ENCODE results near the gene DTX1.

DTX1 gene

GRCh38 chr12:113097716-113098440 is 41.3 kb downstream of the DTX1 start:
- H3K36me3 ChIP-seq (ENCODE audit: insufficient read depth, low read length) = no peaks in the 10 kb centered on the region
- TF ChIP-seq EZH2 (IDR thresholded peaks at IDR 0.05) (no peak), FOXP2 (optimal IDR thresholded peaks at IDR 0.05; ENCODE audit: control extremely low read depth, extremely low read length, insufficient read depth) (no peak), POLR2AphosphoS5 (IDR thresholded peaks at IDR 0.05; ENCODE audit: borderline replicate concordance, low read depth, low read length) (no peak)
- H3K9me3 ChIP-seq (ENCODE audit: low read depth, low read length) = no peaks in the 10 kb centered on the region
- H3K9ac ChIP-seq (ENCODE audit: insufficient read length) = no peak overlapping the region
- H3K4me3 ChIP-seq = no peak overlapping the region
- DNase-seq (ENCODE audit: low read depth, low spot score) = no peak
- no peak overlapping the region for H3K27ac ChIP-seq

- Histone ChIP-seq H3K36me3 (ENCODE audit: insufficient read depth, low read length) (no peaks in the 10 kb centered on the region), H3K9me3 (ENCODE audit: low read depth, low read length) (no peaks in the 10 kb centered on the region), H3K4me3 (no peak overlapping the region), H3K9ac (ENCODE audit: insufficient read length) (no peak overlapping the region), H3K27ac (peak overlapping the region; percentile 28; the same call in 1 of the 2 replicates)
- TF ChIP-seq EZH2 (IDR thresholded peaks at IDR 0.05) (no peak), POLR2AphosphoS5 (IDR thresholded peaks at IDR 0.05; ENCODE audit: borderline replicate concordance, low read depth, low read length) (peak; percentile 32; the same call in 1 of the 2 replicates), FOXP2 (optimal IDR thresholded peaks at IDR 0.05; ENCODE audit: control extremely low read depth, extremely low read length, insufficient read depth) (peak; percentile 16)
- peak; percentile 44 for DNase-seq (ENCODE audit: low read depth, low spot score)
Measured at GRCh38 chr12:113098441-113099028, 42.0 kb downstream of the DTX1 start.

- TF ChIP-seq FOXP2 (optimal IDR thresholded peaks at IDR 0.05; ENCODE audit: control extremely low read depth, extremely low read length, insufficient read depth) = no peak
- no peak for TF ChIP-seq EZH2 (IDR thresholded peaks at IDR 0.05)
- TF ChIP-seq POLR2AphosphoS5 (IDR thresholded peaks at IDR 0.05; ENCODE audit: borderline replicate concordance, low read depth, low read length) = no peak
- no peak for DNase-seq (ENCODE audit: low read depth, low spot score)
- H3K4me3 ChIP-seq = no peak overlapping the region
- no peak overlapping the region for H3K27ac ChIP-seq
- no peaks in the 10 kb centered on the region for H3K9me3 ChIP-seq (ENCODE audit: low read depth, low read length)
- H3K36me3 ChIP-seq (ENCODE audit: insufficient read depth, low read length) = no peaks in the 10 kb centered on the region
- no peak overlapping the region for H3K9ac ChIP-seq (ENCODE audit: insufficient read length)
Measured at GRCh38 chr12:113099364-113099763, 42.8 kb downstream of the DTX1 start.

- H3K36me3 ChIP-seq (ENCODE audit: insufficient read depth, low read length) = no peaks in the 10 kb centered on the region
Measured at GRCh38 chr12:113099764-113100163, 43.2 kb downstream of the DTX1 start.

GRCh38 chr12:113101751-113102150 is 45.2 kb downstream of the DTX1 start:
- Histone ChIP-seq H3K9ac (ENCODE audit: insufficient read length) (no peak overlapping the region), H3K36me3 (ENCODE audit: insufficient read depth, low read length) (no peaks in the 10 kb centered on the region), H3K4me3 (no peak overlapping the region), H3K9me3 (ENCODE audit: low read depth, low read length) (no peaks in the 10 kb centered on the region), H3K27ac (no peak overlapping the region)
- TF ChIP-seq FOXP2 (optimal IDR thresholded peaks at IDR 0.05; ENCODE audit: control extremely low read depth, extremely low read length, insufficient read depth) (no peak), EZH2 (IDR thresholded peaks at IDR 0.05) (no peak), POLR2AphosphoS5 (IDR thresholded peaks at IDR 0.05; ENCODE audit: borderline replicate concordance, low read depth, low read length) (no peak)
- no peak for DNase-seq (ENCODE audit: low read depth, low spot score)

More at GRCh38 chr12:113099764-113100163, 43.2 kb downstream of the DTX1 start:
- Histone ChIP-seq H3K9ac (ENCODE audit: insufficient read length) (no peak overlapping the region), H3K9me3 (ENCODE audit: low read depth, low read length) (no peaks in the 10 kb centered on the region), H3K27ac (no peak overlapping the region), H3K4me3 (no peak overlapping the region)
- TF ChIP-seq EZH2 (IDR thresholded peaks at IDR 0.05) = no peak
- TF ChIP-seq POLR2AphosphoS5 (IDR thresholded peaks at IDR 0.05; ENCODE audit: borderline replicate concordance, low read depth, low read length) = no peak
- no peak for TF ChIP-seq FOXP2 (optimal IDR thresholded peaks at IDR 0.05; ENCODE audit: control extremely low read depth, extremely low read length, insufficient read depth)
- DNase-seq (ENCODE audit: low read depth, low spot score) = no peak

GRCh38 chr12:113102811-113103210 is 46.3 kb downstream of the DTX1 start:
- Histone ChIP-seq H3K9me3 (ENCODE audit: low read depth, low read length) (no peaks in the 10 kb centered on the region), H3K4me3 (no peak overlapping the region), H3K9ac (ENCODE audit: insufficient read length) (no peak overlapping the region), H3K27ac (no peak overlapping the region), H3K36me3 (ENCODE audit: insufficient read depth, low read length) (no peaks in the 10 kb centered on the region)
- no peak for DNase-seq (ENCODE audit: low read depth, low spot score)
- no peak for TF ChIP-seq FOXP2 (optimal IDR thresholded peaks at IDR 0.05; ENCODE audit: control extremely low read depth, extremely low read length, insufficient read depth)
- TF ChIP-seq EZH2 (IDR thresholded peaks at IDR 0.05) = no peak
- TF ChIP-seq POLR2AphosphoS5 (IDR thresholded peaks at IDR 0.05; ENCODE audit: borderline replicate concordance, low read depth, low read length) = no peak

GRCh38 chr12:113103756-113104450 is 47.4 kb downstream of the DTX1 start:
- no peak overlapping the region for H3K4me3 ChIP-seq
- DNase-seq (ENCODE audit: low read depth, low spot score) = no peak
- TF ChIP-seq EZH2 (IDR thresholded peaks at IDR 0.05) (no peak), FOXP2 (optimal IDR thresholded peaks at IDR 0.05; ENCODE audit: control extremely low read depth, extremely low read length, insufficient read depth) (no peak)
- no peaks in the 10 kb centered on the region for H3K36me3 ChIP-seq (ENCODE audit: insufficient read depth, low read length)
- no peak overlapping the region for H3K27ac ChIP-seq
- no peaks in the 10 kb centered on the region for H3K9me3 ChIP-seq (ENCODE audit: low read depth, low read length)
- H3K9ac ChIP-seq (ENCODE audit: insufficient read length) = no peak overlapping the region

- Histone ChIP-seq H3K4me3 (no peak overlapping the region), H3K27ac (no peak overlapping the region), H3K9me3 (ENCODE audit: low read depth, low read length) (no peaks in the 10 kb centered on the region), H3K9ac (ENCODE audit: insufficient read length) (no peak overlapping the region), H3K36me3 (ENCODE audit: insufficient read depth, low read length) (no peaks in the 10 kb centered on the region)
- no peak for TF ChIP-seq EZH2 (IDR thresholded peaks at IDR 0.05)
- TF ChIP-seq POLR2AphosphoS5 (IDR thresholded peaks at IDR 0.05; ENCODE audit: borderline replicate concordance, low read depth, low read length) = no peak
- TF ChIP-seq FOXP2 (optimal IDR thresholded peaks at IDR 0.05; ENCODE audit: control extremely low read depth, extremely low read length, insufficient read depth) = no peak
- no peak for DNase-seq (ENCODE audit: low read depth, low spot score)
Measured at GRCh38 chr12:113104953-113105510, 48.5 kb downstream of the DTX1 start.
